HG03139 (cell line): ENCODE measurements around the gene KRT8.
"Not testable (repeated sequence)": the region's sequence is repeated elsewhere in the genome, so short reads cannot be mapped to it uniquely, and the experiment has no call there.

ENCODE experiments used
- ATAC-seq: cut with Tn5 transposase; IDR thresholded peaks from one replicate; pipeline ENCODE4 v1.9.1; 2021; ENCODE audit not compliant: unreplicated experiment

Gene KRT8

GRCh38 chr12:52904509-52905300, at the start of gene KRT8:
Gene KRT8, minus strand, starts transcription at chr12:52905076. Its CDS starts 95 bp downstream, at chr12:52904981.
- ATAC-seq, result not testable (repeated sequence)

DNA sequence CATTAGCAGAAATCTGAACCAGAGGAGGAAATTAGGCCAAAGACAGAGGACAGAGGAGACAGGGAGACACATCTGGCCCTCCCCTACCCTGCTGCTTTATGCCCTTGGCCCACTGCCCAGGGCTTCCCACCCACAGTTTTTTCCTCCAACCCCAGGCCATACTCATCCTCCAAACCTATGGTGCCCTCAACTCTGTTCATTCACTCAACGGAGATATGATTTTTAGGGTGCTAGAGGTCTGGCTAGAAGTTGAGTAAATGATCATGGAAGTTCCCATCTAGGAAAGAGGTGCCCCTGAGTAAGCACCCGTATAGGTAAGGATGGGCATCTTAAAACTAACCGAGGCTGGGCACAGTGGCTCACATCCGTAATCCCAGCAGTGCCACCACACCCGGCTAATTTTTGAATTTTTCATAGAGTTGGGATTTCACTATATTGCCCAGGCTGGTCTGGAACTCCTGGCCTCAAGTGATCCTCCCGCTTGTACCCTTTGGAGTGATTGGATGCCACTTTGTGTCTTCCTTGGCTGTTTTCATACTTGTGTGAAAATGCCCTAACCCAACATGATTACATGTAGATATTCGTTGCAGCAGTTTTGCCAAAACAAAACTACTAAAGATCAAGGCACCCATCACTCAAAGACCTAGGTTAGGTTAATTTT, 48.4 kb upstream of the KRT8 start:
- ATAC-seq, result no peak

- no peak for ATAC-seq
These were observed 47.4 kb upstream of the KRT8 start for GRCh38 chr12:52952076-52952801.

DNA sequence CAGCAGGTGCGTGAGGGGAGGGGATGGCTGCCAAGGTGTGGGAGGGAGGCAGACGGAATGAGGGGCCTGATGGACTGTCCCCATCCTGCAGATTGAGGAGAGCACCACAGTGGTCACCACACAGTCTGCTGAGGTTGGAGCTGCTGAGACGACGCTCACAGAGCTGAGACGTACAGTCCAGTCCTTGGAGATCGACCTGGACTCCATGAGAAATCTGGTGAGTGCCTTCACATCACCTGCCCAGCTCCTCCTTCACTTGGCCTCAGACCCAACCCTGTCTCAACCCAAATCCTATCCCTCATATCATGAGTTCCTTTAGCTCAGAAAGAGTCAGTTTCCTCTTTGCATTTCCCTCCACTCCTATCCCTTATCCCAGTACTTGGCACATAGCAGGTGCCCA, 46.8 kb upstream of the KRT8 start:
- no peak for ATAC-seq

DNA sequence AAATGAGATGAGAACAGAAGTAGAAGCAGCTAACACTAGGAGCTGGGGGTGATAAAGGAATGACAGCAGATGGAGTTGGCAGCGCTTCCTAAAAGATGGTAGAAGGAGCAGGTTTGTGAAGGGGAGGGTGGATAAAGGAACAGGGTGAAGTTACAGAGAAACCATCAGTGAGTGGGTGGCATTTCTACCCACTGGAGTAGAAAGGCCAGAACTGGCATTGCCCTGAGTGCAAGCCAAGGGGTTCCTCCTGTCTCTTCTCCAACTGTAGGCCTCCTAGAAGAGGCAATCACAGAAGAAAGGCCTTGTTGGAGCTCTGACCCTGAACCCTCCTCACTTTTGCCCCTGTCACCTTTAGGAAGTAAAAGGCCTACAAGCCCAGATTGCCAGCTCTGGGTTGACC, 46.2 kb upstream of the KRT8 start:
- no peak for ATAC-seq

GRCh38 chr12:52950553-52950952, 45.7 kb upstream of the KRT8 start:
- no peak for ATAC-seq

- no peak for ATAC-seq
These were observed 44.8 kb upstream of the KRT8 start for GRCh38 chr12:52949413-52950331.

- ATAC-seq, result no peak
These were observed 43.0 kb upstream of the KRT8 start for GRCh38 chr12:52947738-52948423.

- no peak for ATAC-seq
These were observed 42.1 kb upstream of the KRT8 start for GRCh38 chr12:52946797-52947547.

DNA sequence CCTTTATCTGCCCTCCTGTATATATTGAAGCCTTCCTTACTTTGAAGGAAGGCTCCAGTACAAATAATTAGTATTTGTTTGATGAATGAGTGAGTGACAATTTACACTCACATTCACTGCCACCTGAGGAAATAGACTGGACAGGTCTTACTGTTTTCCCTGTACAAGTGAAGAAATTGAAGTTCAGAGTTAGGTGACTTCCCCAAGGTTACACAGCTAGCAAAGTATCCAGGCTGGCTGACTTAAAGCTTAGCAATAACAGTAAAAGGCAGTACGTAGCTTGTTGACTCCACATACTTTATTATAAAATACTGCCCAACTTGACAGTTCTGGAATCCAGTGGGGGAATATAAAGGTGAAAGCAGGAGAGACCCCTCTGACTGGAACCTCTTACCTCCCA, 41.5 kb upstream of the KRT8 start:
- no peak for ATAC-seq

- no peak for ATAC-seq
These were observed 40.7 kb upstream of the KRT8 start for GRCh38 chr12:52945389-52946232.

GRCh38 chr12:52944683-52945388, 40.0 kb upstream of the KRT8 start:
- ATAC-seq, result no peak

DNA sequence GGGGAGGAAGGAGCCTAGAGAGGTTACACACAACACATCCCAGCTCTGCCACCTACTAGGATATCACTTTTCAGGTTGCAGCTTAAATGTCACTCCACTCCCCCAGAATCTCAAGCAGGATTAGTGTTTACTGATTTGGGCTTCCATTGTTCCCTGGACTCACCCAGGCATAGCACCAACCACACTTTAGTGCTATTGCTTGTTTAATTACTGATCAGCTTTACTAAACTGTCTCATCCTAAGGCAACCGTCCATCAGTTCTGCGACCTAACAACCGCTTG, 38.0 kb upstream of the KRT8 start:
- ATAC-seq, result no peak

DNA sequence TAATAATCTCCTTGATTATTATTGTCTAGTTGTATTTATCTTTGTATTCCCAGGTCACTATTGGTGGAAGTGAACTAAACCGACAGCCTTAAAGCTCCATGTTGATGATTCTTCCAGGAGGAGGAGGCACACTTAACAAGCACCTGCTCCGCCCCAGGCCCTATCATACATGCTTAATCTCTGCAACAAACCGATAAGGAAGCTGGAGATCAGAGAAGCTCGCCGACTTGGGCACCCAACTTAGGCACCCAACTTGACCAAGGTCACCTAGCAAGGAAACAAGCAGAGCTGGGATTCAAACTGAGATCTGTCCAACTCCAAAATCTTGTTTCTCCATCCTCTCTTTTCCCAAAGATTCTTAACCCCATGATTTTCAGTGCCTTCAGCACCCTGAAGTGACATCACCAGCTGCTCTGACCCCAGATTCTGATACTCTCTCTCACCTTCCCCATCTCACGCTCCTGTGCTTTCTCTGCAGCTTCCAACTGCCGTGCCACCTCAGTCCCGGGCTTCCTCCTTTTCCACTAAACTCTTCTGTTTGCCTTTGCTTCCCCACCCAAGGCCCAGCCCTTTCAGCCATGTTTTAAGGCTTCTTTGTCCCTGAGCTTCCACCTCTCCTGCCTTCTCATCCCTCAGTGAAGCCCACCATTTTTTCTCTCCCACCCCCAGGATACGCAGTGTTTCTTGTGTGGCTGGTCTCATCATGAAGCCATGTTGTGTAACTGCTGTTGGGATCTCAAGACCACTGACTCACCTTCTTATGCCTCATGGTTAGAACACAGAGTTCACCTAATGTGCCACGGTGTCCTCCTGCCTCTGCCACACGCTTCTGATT, 37.4 kb upstream of the KRT8 start:
- no peak for ATAC-seq

GRCh38 chr12:52929538-52929937, 24.7 kb upstream of the KRT8 start:
- no peak for ATAC-seq

DNA sequence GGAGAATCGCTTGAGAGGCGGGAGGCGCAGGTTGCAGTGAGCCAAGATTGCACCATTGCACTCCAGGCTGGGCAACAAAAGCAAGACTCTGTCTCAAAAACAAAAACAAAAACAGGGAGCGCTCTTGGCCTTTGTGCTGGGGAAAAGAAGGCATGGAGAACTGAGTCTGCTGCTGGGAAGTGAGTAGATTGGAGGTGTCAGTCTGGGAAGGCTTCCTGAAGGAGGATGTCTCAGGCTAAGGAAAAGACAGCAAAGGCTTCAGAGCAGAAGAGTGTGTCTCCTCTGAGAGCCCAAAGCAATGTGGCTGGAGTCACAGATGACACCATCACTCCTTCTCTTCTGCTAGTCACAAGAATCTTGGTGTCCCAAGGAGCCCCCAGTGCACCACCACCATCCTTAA, 23.1 kb upstream of the KRT8 start:
- ATAC-seq, result no peak

GRCh38 chr12:52926596-52927234, 21.8 kb upstream of the KRT8 start:
- ATAC-seq, result no peak
